ENCODE results near the gene IQGAP1. TPM values are rescaled to one million over a fixed set of nuclear protein-coding genes. Genes with fewer than 3 reads are reported as not detected.

The IQGAP1 gene
- total RNA-seq, 1 donor from 2014 or later, result 350 TPM

- no peak for DNase-seq (ENCODE audit: extremely low read depth, low read depth, low spot score)
Observed at GRCh38 chr15:90365414-90366055, 22.5 kb upstream of the IQGAP1 start.

GRCh38 chr15:90367576-90367975, 20.5 kb upstream of the IQGAP1 start:
- DNase-seq (ENCODE audit: extremely low read depth, low read depth, low spot score), result no peak

- DNase-seq (ENCODE audit: extremely low read depth, low read depth, low spot score), result no peak
Observed at GRCh38 chr15:90375071-90375470, 13.0 kb upstream of the IQGAP1 start.

GRCh38 chr15:90376789-90377188, 11.3 kb upstream of the IQGAP1 start:
- DNase-seq (ENCODE audit: extremely low read depth, low read depth, low spot score), result no peak

- no peak for DNase-seq (ENCODE audit: extremely low read depth, low read depth, low spot score)
Observed at GRCh38 chr15:90379263-90379662, 8.8 kb upstream of the IQGAP1 start.

GRCh38 chr15:90381515-90381914, 6.5 kb upstream of the IQGAP1 start:
- DNase-seq (ENCODE audit: extremely low read depth, low read depth, low spot score), result no peak

- DNase-seq (ENCODE audit: extremely low read depth, low read depth, low spot score), result no peak
Observed at GRCh38 chr15:90382320-90382719, 5.7 kb upstream of the IQGAP1 start.

- DNase-seq (ENCODE audit: extremely low read depth, low read depth, low spot score), result no peak
Observed at GRCh38 chr15:90386221-90386620, 1.8 kb upstream of the IQGAP1 start.

GRCh38 chr15:90388462-90389380, 679 bp downstream of the IQGAP1 start:
- DNase-seq (ENCODE audit: extremely low read depth, low read depth, low spot score), result no peak

GRCh38 chr15:90389513-90389912, 1.5 kb downstream of the IQGAP1 start:
- DNase-seq (ENCODE audit: extremely low read depth, low read depth, low spot score), result no peak

GRCh38 chr15:90393040-90393439, 5.0 kb downstream of the IQGAP1 start:
- DNase-seq (ENCODE audit: extremely low read depth, low read depth, low spot score), result no peak

- DNase-seq (ENCODE audit: extremely low read depth, low read depth, low spot score), result no peak
Observed at GRCh38 chr15:90394074-90394473, 6.0 kb downstream of the IQGAP1 start.

GRCh38 chr15:90394748-90395442, 6.9 kb downstream of the IQGAP1 start:
- no peak for DNase-seq (ENCODE audit: extremely low read depth, low read depth, low spot score)

GRCh38 chr15:90396321-90396720, 8.3 kb downstream of the IQGAP1 start:
- DNase-seq (ENCODE audit: extremely low read depth, low read depth, low spot score), result no peak

GRCh38 chr15:90400005-90400758, 12.1 kb downstream of the IQGAP1 start:
- DNase-seq (ENCODE audit: extremely low read depth, low read depth, low spot score), result no peak

- DNase-seq (ENCODE audit: extremely low read depth, low read depth, low spot score), result peak; percentile 96
Observed at GRCh38 chr15:90400759-90401314, 12.8 kb downstream of the IQGAP1 start.

GRCh38 chr15:90401495-90401894, 13.5 kb downstream of the IQGAP1 start:
- DNase-seq (ENCODE audit: extremely low read depth, low read depth, low spot score), result no peak

- peak; percentile 61 for DNase-seq (ENCODE audit: extremely low read depth, low read depth, low spot score)
Observed at GRCh38 chr15:90402223-90402622, 14.2 kb downstream of the IQGAP1 start.

GRCh38 chr15:90402767-90403166, 14.7 kb downstream of the IQGAP1 start:
- DNase-seq (ENCODE audit: extremely low read depth, low read depth, low spot score), result no peak

- DNase-seq (ENCODE audit: extremely low read depth, low read depth, low spot score), result no peak
Observed at GRCh38 chr15:90405055-90405607, 17.1 kb downstream of the IQGAP1 start.

All from glomerular endothelial cell (primary cell).